Natural killer cell treated with Interleukin-12 subunit alpha and Interleukin-12 subunit beta and Interleukin-15 and Interleukin-18, amount 100 ng/mL, for 72 hours (primary cell): ENCODE measurements around the gene HSPA4L. TPM values are rescaled to one million over a fixed set of nuclear protein-coding genes. Genes with fewer than 3 reads are reported as not detected.
A peak's percentile ranks its signal among the peaks of the same experiment; 100 is the strongest.

Source experiments
- ATAC-seq, 2 donors: fragments of 150-1000 bp; cut with Tn5 transposase in 1 of 2; sonication (Bioruptor Pico), chemical (Tn5 transposase) in 1 of 2; 2 replicates each; pipeline ENCODE4 v1.10.0; 2021
- DNase-seq: peaks from one replicate; pipeline ENCODE4 v3.0.0; 2022; ENCODE audit warnings: low spot score
- H3K27ac Mint-ChIP-seq, 2 donors: 1 replicate in 1 of 2; 2 replicates in 1 of 2; pipeline ENCODE4 v1.8.0; 2022; ENCODE audit warnings: mixed read lengths in 2 of 2, mild to moderate bottlenecking in 1 of 2, moderate library complexity in 1 of 2
- H3K27me3 Mint-ChIP-seq, 2 donors: 1 replicate in 1 of 2; 2 replicates in 1 of 2; pipeline ENCODE4 v1.8.0; 2022; ENCODE audit warnings: mixed read lengths in 2 of 2
- H3K36me3 Mint-ChIP-seq: one replicate; pipeline ENCODE4 v1.8.0; 2022; ENCODE audit warnings: mixed read lengths
- H3K4me1 Mint-ChIP-seq, 2 donors: 1 replicate in 1 of 2; 2 replicates in 1 of 2; pipeline ENCODE4 v1.8.0; 2022; ENCODE audit warnings: low read depth in 2 of 2, mixed read lengths in 2 of 2, mild to moderate bottlenecking in 1 of 2
- H3K4me3 Mint-ChIP-seq: one replicate; pipeline ENCODE4 v1.8.0; 2022; ENCODE audit warnings: mixed read lengths
- H3K9me3 Mint-ChIP-seq: 2 replicates; pipeline ENCODE4 v1.8.0; 2022; ENCODE audit warnings: mixed read lengths
- total RNA-seq, 2 donors: library from RNA; stranded (reverse); gene quantifications; one replicate each; pipeline ENCODE4 v1.2.3, GENCODE V29; 2022

The HSPA4L gene
- total RNA-seq, 2 donors from 2014 or later: 10.4 to 10.5 TPM

DNA sequence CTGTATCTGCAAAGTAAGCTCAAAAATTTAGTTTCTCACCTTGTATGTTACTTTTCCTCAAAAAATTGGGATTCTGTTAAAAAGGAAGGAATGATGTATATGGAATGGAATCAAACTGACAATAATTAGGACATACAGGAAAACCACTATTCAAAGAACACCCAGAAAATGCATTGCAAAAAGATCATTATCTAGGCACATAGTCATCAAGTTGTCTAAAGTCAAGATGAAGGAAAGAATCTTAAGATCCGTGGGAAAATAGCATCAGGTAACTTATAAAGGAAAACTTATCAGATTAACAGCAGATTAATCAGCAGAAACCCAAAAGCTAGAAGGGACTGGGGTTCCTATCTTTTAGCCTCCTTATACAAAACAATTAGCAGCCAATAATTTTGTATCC lies 75.5 kb downstream of the HSPA4L start:
- DNase-seq (no peak), ATAC-seq (no peak)
- peaks cover 36% of the 10 kb centered on the region for H3K36me3 Mint-ChIP-seq
- H3K27me3 Mint-ChIP-seq: no peaks in the 10 kb centered on the region
- no peak overlapping the region for H3K4me3 Mint-ChIP-seq
- no peak overlapping the region for H3K27ac Mint-ChIP-seq
- H3K9me3 Mint-ChIP-seq: peaks cover 6% of the 10 kb centered on the region
- H3K4me1 Mint-ChIP-seq: peaks cover 5 to 6% of the 10 kb centered on the region in 2 donors

DNA sequence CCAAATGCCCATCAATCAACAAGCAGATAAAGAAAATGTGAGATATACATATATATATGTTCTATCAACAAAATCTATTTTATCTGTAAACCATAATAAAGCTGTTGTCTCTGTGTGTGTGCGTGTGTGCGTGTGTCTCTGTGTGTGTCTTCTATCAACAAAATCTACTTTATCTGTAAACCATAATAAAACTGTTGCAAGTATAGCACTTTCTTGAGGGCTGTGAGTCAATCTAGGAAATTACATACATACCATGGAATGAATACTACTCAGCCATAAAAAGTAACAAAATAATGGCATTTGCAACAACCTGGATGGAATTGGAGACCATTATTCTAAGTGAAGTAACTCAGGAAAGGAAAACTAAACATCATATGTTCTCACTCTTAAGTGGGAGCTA lies 86.1 kb downstream of the HSPA4L start:
- no peak for ATAC-seq
- no peak for DNase-seq
- Mint-ChIP-seq H3K4me1 (no peaks in the 10 kb centered on the region), H3K4me3 (no peak overlapping the region), H3K27ac (no peak overlapping the region), H3K9me3 (no peaks in the 10 kb centered on the region), H3K36me3 (no peaks in the 10 kb centered on the region), H3K27me3 (no peaks in the 10 kb centered on the region)

DNA sequence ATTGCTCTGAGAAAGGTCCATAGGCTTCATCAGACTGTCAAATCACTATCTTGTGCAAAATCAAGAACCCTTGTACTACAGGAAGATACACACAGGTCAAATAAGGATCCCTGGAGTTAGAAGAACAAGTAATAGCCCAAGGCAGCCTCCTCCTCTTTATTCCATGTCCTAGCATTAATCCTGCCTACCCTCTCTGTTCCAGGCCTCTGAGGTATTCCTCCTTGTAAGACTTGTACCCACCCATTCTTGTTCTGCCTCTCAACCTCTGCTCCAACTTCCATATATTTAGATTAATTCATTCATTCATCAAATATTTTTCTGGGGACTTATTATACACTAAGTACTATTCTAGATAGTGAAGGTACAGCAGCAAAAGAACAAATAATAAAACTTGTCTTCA lies 88.2 kb downstream of the HSPA4L start:
- Mint-ChIP-seq H3K27me3 (no peaks in the 10 kb centered on the region), H3K4me1 (no peaks in the 10 kb centered on the region), H3K27ac (no peak overlapping the region), H3K4me3 (no peak overlapping the region), H3K36me3 (no peaks in the 10 kb centered on the region), H3K9me3 (no peaks in the 10 kb centered on the region)
- ATAC-seq (no peak), DNase-seq (no peak)

- H3K27me3 Mint-ChIP-seq: no peaks in the 10 kb centered on the region
- no peak overlapping the region for H3K4me3 Mint-ChIP-seq
Measured at GRCh38 chr4:127870688-127871087, 88.6 kb downstream of the HSPA4L start.

DNA sequence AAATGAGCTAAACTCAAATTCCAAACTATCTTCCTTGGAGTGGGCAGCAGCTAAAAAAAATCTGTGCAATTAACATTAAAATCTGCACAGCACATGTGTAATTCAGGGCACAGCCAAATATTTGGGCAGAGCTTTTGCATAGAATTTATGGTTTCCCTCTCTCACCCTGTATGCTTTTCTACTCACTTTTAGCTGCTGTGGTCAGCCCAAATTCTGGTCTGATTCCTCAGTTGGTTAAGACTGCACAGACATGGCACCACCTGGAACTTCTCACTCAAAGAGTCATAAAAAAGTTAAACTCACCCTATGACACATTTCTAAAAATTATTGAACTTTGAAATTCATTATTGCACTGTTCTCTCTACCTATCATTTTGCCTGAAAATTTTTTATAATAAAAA lies 93.7 kb downstream of the HSPA4L start:
- H3K9me3 Mint-ChIP-seq: no peaks in the 10 kb centered on the region
- no peak overlapping the region for H3K4me3 Mint-ChIP-seq
- ATAC-seq: no peak

More at GRCh38 chr4:127870688-127871087, 88.6 kb downstream of the HSPA4L start:
- DNase-seq: no peak
- ATAC-seq: no peak
- Mint-ChIP-seq H3K4me1 (no peaks in the 10 kb centered on the region), H3K36me3 (no peaks in the 10 kb centered on the region), H3K9me3 (no peaks in the 10 kb centered on the region), H3K27ac (no peak overlapping the region)

GRCh38 chr4:127880763-127881562 lies 98.8 kb downstream of the HSPA4L start, which contains the start of gene PLK4:
Gene PLK4 (plus strand): TSS chr4:127880893. CDS start chr4:127881135, 242 bp downstream.
- Mint-ChIP-seq H3K4me1 (peaks cover 11 to 26% of the 10 kb centered on the region in 2 donors), H3K36me3 (peaks cover 4% of the 10 kb centered on the region), H3K9me3 (no peaks in the 10 kb centered on the region), H3K27me3 (no peaks in the 10 kb centered on the region), H3K27ac (peak within 1 kb of the TSS; percentile 98 to 99), H3K4me3 (peak within 1 kb of the TSS; percentile 97)
- ATAC-seq (peak; percentile 98 to 99), DNase-seq (peak; percentile 97)

More for the DNA sequence above, 93.7 kb downstream of the HSPA4L start:
- no peak for DNase-seq
- no peaks in the 10 kb centered on the region for H3K27me3 Mint-ChIP-seq
- H3K27ac Mint-ChIP-seq: no peak overlapping the region
- peaks cover 4 to 19% of the 10 kb centered on the region in 2 donors for H3K4me1 Mint-ChIP-seq
- H3K36me3 Mint-ChIP-seq: no peaks in the 10 kb centered on the region

GRCh38 chr4:127881563-127881864 lies 99.4 kb downstream of the HSPA4L start:
- Mint-ChIP-seq H3K9me3 (no peaks in the 10 kb centered on the region), H3K27ac (peak overlapping the region; percentile 98 to 99), H3K27me3 (no peaks in the 10 kb centered on the region), H3K36me3 (peaks cover 9% of the 10 kb centered on the region), H3K4me1 (peaks cover 11 to 29% of the 10 kb centered on the region in 2 donors), H3K4me3 (peak overlapping the region; percentile 97)
- DNase-seq (no peak), ATAC-seq (peak; percentile 3 to 41)

- ATAC-seq (no peak), DNase-seq (no peak)
- H3K9me3 Mint-ChIP-seq: no peaks in the 10 kb centered on the region
- H3K4me1 Mint-ChIP-seq: peaks cover 0 to 5% of the 10 kb centered on the region in 2 donors
- no peaks in the 10 kb centered on the region for H3K27me3 Mint-ChIP-seq
- H3K36me3 Mint-ChIP-seq: peaks cover 17% of the 10 kb centered on the region
- no peak overlapping the region for H3K4me3 Mint-ChIP-seq
- H3K27ac Mint-ChIP-seq: no peak overlapping the region
Measured at GRCh38 chr4:127888559-127888958, 106.4 kb downstream of the HSPA4L start.

DNA sequence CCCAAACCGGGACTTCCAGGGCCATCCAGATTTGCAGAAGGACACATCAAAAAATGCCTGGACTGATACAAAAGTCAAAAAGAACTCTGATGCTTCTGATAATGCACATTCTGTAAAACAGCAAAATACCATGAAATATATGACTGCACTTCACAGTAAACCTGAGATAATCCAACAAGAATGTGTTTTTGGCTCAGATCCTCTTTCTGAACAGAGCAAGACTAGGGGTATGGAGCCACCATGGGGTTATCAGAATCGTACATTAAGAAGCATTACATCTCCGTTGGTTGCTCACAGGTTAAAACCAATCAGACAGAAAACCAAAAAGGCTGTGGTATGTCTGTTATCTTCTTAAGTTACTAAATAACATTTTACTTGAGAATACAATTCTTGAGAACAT lies 107.8 kb downstream of the HSPA4L start:
- H3K9me3 Mint-ChIP-seq: no peaks in the 10 kb centered on the region
- H3K4me3 Mint-ChIP-seq: no peak overlapping the region
- ATAC-seq (no peak), DNase-seq (no peak)
- H3K27ac Mint-ChIP-seq: no peak overlapping the region
- peaks cover 0 to 5% of the 10 kb centered on the region in 2 donors for H3K4me1 Mint-ChIP-seq
- H3K36me3 Mint-ChIP-seq: peaks cover 22% of the 10 kb centered on the region
- H3K27me3 Mint-ChIP-seq: no peaks in the 10 kb centered on the region

Other genes with a start within 250 kb of the HSPA4L start
- under 1 TPM; 0.50 to 0.81 TPM for gene INTU, start 149.4 kb upstream of the HSPA4L start, total RNA-seq
- gene SLC25A31, start 51.9 kb upstream of the HSPA4L start, total RNA-seq: not detected
- gene PLK4, start 98.6 kb downstream of the HSPA4L start, total RNA-seq: 10 to 100 TPM; 29.4 to 66.8 TPM
- 10 to 100 TPM; 25.1 to 28.8 TPM for gene MFSD8, start 182.9 kb downstream of the HSPA4L start, total RNA-seq
- 10 to 100 TPM; 21.1 to 25.1 TPM for gene ABHD18, start 183.1 kb downstream of the HSPA4L start, total RNA-seq